Measurements from ENCODE around the gene ARHGAP22.

ARHGAP22 gene

DNA sequence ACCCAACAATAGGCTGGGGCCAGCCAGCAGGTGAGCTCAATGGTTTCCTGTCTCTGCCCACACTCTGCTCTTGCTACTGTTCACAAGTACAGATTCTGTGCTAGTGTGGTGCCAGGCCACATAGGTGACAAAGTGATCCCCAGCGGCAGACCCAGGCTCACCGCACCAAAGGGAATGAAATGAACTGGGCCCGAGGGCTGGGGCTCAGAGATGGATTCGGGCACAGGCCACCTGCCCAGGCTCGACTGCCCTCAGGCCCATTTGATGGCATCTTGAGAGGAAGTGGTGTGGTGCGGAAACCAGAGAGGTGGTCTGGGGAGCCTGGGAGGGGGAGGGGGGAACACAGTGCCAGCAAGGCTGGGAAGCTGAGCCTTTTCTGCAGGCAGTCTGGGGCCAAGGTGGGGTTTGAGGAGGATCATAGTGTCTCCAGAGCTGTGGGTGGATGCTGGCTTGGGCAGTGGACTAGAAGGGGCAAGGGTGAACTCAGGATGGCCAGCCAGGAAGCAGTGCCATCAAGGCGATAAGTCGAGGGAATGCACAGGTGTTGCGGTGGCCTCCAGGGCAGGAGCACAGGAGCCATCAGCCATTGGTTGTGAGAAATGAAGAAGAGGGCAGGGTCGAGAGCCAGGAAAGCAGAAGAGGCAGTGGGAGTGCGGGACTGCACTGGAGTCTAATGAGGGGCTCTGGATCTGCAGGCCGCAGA, 85.2 kb downstream of the ARHGAP22 start:
- in situ Hi-C loops (cut with MboI; ENCODE audit: low sequenced_read_pairs), result no loop called here

- in situ Hi-C loops (cut with MboI; ENCODE audit: low sequenced_read_pairs), result no loop called here
Measured at GRCh38 chr10:48518986-48519385, 85.9 kb downstream of the ARHGAP22 start.

DNA sequence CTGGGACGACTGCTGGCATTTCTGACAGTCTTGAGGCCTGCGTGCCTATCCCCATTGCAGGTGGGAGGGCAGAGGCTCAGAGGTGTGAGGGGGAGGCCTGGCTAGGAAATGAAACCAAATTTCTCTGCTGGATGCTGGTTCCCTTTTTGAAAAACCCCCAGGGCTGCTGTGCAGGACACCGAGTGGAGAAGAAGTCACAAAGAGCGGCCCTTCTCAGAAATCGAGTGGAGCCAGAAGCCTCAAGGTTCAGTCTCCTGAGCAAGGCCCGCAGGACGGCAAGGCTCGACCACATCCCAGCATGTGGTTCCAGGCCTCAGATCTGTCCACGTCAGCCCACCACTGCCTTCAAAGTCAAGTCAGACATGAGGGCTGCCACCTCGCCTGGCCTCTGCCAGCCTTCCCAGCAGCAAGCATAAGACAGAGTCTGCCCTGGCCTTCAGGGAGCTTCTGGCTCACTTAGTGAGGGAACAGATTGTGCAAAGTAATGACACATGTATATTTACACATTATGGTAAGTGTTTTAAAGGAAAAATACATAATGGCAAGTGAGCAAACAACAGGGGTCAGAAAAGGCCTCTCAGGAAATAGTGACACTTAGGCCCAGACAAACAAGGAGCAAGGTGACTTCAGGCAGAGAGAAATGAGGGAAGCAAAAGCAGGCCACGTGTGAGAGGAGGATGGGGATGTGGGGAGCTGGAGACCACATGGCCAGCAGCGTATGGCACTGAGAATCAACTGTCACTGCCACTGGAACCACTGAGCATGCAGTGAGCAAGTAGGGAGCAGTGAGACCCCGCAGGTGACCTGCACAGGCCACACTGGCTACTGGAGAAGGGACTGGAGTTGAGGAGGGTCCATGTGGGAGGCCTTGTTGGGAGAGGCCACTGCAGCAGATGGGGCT, 86.7 kb downstream of the ARHGAP22 start:
- in situ Hi-C loops (cut with MboI; ENCODE audit: low sequenced_read_pairs), result no loop called here

GRCh38 chr10:48517482-48517881, 87.4 kb downstream of the ARHGAP22 start:
- in situ Hi-C loops (cut with MboI; ENCODE audit: low sequenced_read_pairs), result no loop called here

DNA sequence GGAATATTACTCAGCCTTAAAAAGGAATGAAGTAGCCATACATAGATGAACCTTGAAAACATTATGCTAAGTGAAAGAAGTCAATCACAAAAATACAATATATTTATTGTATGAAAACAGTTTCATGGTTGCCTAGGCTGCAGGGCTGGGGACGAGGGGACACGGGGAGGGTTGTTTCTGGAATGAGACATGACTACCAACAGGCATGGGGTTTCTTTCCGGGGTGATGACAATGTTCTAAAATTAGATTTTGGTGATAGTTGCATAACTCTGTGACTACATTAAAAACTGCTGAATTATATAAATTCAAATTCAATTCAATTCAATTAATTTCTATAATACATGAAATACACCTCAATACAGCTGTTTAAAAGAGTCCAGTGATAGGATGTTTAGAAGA, 88.0 kb downstream of the ARHGAP22 start:
- in situ Hi-C loops (cut with MboI; ENCODE audit: low sequenced_read_pairs), result no loop called here

DNA sequence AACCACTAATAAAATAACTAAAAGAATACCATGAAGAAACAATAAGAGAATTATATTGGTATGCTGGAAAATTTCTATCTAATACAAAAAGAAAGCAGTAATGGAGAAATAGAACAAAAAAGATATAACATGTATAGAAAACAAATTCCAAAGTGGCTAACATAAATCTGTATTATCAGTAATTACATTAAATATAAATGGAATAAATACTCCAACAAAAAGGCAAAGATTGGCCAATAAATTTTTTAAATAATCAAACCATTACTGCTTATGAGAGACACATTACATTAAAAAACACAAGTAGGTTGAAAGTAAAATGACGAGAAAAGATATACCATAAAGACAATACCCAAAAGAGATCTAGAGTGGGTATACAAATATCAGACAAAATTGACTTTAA, 90.0 kb downstream of the ARHGAP22 start:
- in situ Hi-C loops (cut with MboI; ENCODE audit: low sequenced_read_pairs), result no loop called here

- in situ Hi-C loops (cut with MboI; ENCODE audit: low sequenced_read_pairs), result no loop called here
Measured at GRCh38 chr10:48514255-48514654, 90.6 kb downstream of the ARHGAP22 start.

GRCh38 chr10:48512861-48513260, 92.0 kb downstream of the ARHGAP22 start:
- in situ Hi-C loops (cut with MboI; ENCODE audit: low sequenced_read_pairs), result no loop called here

GRCh38 chr10:48511875-48512231, 93.0 kb downstream of the ARHGAP22 start:
- in situ Hi-C loops (cut with MboI; ENCODE audit: low sequenced_read_pairs), result no loop called here

DNA sequence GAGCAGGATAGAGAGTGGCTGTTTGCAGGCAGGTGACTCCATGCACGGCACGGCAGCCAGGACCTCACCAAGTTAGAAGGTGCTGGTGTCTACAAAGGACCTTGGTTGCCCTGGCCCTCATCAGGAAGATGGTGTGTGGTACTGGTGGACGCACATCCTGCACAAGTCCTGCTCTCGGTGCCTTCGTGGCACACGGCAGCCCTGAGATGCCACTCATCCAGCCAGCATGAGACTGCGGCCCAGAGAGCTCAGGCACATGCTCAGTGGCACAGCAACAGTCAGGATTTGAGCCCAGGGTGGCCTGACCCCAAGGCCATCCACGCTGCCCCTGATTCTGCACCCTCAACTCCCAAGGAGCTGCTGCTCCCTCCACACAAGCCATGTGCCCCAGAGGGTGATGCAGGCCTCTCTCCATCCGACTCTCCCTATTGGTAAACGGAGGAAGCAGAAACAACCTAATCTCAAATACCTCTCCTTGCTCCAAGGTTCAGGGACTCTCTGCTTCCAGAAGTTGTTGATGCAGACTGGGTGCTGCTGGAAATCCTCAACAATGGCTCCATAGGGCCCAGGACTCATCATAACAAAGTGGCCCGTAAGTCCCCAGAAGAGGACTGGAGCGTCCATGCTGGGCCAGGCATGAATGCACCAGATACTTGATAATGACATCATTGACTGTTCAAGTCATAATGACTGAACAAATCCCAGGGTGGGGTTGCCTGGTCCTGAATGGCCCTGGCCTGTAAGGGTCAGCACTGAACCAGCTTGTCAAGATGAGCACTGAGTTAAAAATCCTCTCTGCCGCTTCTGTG, 93.6 kb downstream of the ARHGAP22 start:
- in situ Hi-C loops (cut with MboI; ENCODE audit: low sequenced_read_pairs), result no loop called here

- in situ Hi-C loops (cut with MboI; ENCODE audit: low sequenced_read_pairs), result loop anchor here (10.0 kb wide), 1 partner anchor 145 kb away; no protein-coding TSS in a partner anchor
Measured at GRCh38 chr10:48509974-48510692, 94.7 kb downstream of the ARHGAP22 start.

- in situ Hi-C loops (cut with MboI; ENCODE audit: low sequenced_read_pairs), result loop anchor here (10.0 kb wide), 1 partner anchor 144 kb away; no protein-coding TSS in a partner anchor
Measured at GRCh38 chr10:48508791-48509772, 95.8 kb downstream of the ARHGAP22 start.

DNA sequence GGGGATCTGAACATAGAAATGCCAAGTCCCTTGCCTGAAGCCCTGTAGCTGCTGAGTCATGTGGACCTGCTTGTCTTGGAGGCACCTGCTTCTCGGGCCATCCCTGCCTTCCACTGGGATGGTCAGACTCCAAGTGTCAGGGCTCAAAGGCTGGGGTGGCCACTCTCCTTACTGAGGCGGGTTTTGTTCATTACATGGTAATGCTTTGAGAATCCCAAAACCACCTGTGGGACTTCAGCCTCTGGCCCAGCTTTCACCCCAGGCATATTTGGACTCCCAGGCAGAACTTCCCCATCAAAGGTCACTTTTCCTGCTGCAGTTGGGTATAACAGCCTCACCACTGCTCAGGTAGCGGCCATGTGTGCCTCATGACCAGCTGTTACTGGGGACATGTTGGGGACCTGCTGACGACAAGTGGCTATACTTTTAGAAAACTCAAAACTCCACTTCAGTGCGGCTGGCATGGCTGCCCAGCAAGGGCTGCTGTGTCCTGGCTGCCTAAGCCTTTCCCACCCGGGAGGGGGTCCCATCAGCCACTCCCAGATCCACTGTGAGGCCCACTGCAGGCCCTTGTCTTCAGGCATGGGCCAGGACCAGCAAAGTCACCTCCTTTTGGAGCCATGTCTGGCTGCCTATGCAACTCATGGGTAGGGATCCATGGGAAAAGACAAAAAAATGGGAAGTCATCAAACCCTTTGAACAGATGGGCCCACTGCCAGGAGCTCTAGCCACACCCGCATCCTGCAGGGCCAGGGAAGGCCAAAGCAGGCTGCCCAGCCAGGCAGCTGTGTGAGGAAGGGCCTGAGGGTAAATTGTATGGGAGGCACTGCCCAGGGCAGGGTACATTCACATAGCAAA, 96.7 kb downstream of the ARHGAP22 start:
- in situ Hi-C loops (cut with MboI; ENCODE audit: low sequenced_read_pairs), result loop anchor here (10.0 kb wide), 1 partner anchor 143 kb away; no protein-coding TSS in a partner anchor

- in situ Hi-C loops (cut with MboI; ENCODE audit: low sequenced_read_pairs), result loop anchor here (10.0 kb wide), 1 partner anchor 143 kb away; no protein-coding TSS in a partner anchor
Measured at GRCh38 chr10:48507494-48507893, 97.4 kb downstream of the ARHGAP22 start.

- in situ Hi-C loops (cut with MboI; ENCODE audit: low sequenced_read_pairs), result loop anchor here (10.0 kb wide), 1 partner anchor 142 kb away; no protein-coding TSS in a partner anchor
Measured at GRCh38 chr10:48506147-48506917, 98.5 kb downstream of the ARHGAP22 start.

DNA sequence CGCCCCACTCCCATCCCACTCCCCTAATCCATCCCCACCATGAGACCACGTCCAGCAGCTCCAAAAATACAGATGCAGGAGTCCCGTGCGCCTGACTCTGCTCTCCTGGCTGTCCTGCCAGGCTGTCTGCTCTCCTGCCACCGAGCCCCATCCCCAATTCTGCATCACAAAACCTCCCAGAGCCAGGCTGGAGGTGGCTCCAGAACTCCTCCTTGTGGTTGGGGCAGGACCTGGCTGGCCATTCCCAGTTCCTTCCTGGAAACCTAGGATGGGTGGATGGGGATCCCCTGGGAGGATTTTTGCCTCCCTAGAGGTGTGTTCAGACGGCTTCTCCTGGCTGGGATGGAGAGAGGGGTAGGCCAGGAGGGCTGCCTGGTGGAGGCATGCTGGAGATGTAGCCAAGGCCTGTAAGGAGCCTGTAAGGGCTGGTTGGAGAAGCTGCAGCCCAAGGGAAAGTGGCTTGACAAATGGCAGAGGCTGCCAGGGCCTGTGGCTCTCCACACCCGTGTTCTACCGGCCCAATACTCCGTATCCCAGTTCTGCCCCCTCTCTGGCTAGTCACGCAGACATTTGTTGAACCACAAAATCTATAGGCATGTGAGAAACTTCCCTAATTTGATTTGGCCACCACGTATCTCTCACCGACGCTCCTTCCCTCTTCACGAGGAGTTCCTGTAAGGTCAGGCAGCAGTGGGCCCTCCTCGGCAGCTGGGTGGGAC, 99.3 kb downstream of the ARHGAP22 start:
- in situ Hi-C loops (cut with MboI; ENCODE audit: low sequenced_read_pairs), result loop anchor here (10.0 kb wide), 1 partner anchor 141 kb away; no protein-coding TSS in a partner anchor

Measured in HL-60/S4 (cell line).